Hypothalamus (tissue), 51 donors: ENCODE measurements around the gene APOH.

Source experiments
- DNase-seq, 51 donors: peaks; one replicate each; lab custom pipeline; 2025; lab: John Stamatoyannopoulos, UW

The APOH gene

GRCh38 chr17:66235377-66235994, 6.3 kb upstream of the APOH start:
- no peak for DNase-seq

GRCh38 chr17:66234611-66235010, 5.4 kb upstream of the APOH start:
- DNase-seq = no peak

- DNase-seq = no peak
Observed at GRCh38 chr17:66233023-66233753, 4.0 kb upstream of the APOH start.

GRCh38 chr17:66230922-66231591, 1.8 kb upstream of the APOH start:
- DNase-seq = no peak

- no peak for DNase-seq
Observed at GRCh38 chr17:66229783-66230538, 746 bp upstream of the APOH start.

- no peak for DNase-seq
Observed at GRCh38 chr17:66227212-66228045, 1.8 kb downstream of the APOH start.

GRCh38 chr17:66222798-66223350, 6.3 kb downstream of the APOH start:
- DNase-seq = no peak

- no peak for DNase-seq
Observed at GRCh38 chr17:66221755-66222530, 7.3 kb downstream of the APOH start.

- DNase-seq = no peak
Observed at GRCh38 chr17:66221343-66221742, 7.9 kb downstream of the APOH start.

GRCh38 chr17:66220079-66220835, 9.0 kb downstream of the APOH start:
- DNase-seq = no peak

GRCh38 chr17:66215529-66215911, 13.7 kb downstream of the APOH start:
- no peak for DNase-seq

GRCh38 chr17:66214884-66215528, 14.2 kb downstream of the APOH start:
- no peak for DNase-seq

GRCh38 chr17:66211047-66211810, 18.0 kb downstream of the APOH start:
- DNase-seq = no peak

- no peak for DNase-seq
Observed at GRCh38 chr17:66210208-66210574, 19.0 kb downstream of the APOH start.

GRCh38 chr17:66207936-66208335, 21.3 kb downstream of the APOH start:
- no peak for DNase-seq

GRCh38 chr17:66203274-66204015, 25.8 kb downstream of the APOH start:
- no peak for DNase-seq
